ENCODE data around the gene GLG1.
"Not testable (repeated sequence)": the region's sequence is repeated elsewhere in the genome, so short reads cannot be mapped to it uniquely, and the experiment has no call there.

DNA sequence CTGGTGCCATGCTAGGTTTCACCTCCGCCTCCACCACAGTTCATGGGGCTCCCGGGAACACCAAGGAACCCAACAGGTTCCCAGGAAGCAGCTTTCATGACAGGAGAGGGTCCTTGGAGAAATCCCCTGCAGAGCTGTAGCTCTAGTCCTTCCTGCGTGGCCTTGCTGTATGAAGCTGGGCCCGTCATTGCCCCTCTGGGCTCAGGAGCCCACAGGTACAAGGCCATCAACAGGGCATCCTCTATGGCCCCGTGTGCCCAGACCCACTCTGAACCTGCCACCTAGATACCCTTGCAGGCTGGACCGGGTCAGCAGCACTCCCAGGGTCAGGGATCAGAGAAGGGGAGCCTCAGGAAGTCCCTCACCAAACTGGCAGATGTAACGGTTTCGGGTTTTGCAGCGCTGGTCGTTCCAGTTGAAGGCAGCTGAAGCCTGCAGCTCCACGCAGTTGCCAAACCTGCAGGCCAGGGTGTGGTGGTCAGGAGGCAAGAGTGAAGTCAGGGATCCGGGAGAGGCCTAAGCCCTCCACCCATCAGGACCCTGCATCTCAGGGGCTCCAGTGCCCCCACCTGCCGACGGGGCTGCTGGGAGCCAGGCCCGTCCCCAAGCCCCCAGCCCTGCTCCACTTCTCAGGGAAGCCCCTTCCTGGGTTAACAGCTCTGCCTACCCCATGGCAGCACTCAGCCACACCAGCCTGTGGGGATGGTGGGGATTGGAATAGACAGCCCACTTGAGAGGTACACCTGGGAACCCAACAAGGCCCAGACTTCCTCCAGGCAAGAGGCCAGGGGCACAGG lies 197.5 kb downstream of the GLG1 start:
- TF ChIP-seq, protein P1, sequence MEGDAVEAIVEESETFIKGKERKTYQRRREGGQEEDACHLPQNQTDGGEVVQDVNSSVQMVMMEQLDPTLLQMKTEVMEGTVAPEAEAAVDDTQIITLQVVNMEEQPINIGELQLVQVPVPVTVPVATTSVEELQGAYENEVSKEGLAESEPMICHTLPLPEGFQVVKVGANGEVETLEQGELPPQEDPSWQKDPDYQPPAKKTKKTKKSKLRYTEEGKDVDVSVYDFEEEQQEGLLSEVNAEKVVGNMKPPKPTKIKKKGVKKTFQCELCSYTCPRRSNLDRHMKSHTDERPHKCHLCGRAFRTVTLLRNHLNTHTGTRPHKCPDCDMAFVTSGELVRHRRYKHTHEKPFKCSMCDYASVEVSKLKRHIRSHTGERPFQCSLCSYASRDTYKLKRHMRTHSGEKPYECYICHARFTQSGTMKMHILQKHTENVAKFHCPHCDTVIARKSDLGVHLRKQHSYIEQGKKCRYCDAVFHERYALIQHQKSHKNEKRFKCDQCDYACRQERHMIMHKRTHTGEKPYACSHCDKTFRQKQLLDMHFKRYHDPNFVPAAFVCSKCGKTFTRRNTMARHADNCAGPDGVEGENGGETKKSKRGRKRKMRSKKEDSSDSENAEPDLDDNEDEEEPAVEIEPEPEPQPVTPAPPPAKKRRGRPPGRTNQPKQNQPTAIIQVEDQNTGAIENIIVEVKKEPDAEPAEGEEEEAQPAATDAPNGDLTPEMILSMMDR (IDR thresholded peaks at IDR 0.05), result not testable (repeated sequence)
- not testable (repeated sequence) for TF ChIP-seq POLR2A (IDR thresholded peaks at IDR 0.05)

Measured in transverse colon (tissue), 3 donors.